ENCODE measurements around the gene NEU2.
"Not testable (repeated sequence)": the region's sequence is repeated elsewhere in the genome, so short reads cannot be mapped to it uniquely, and the experiment has no call there.

Gene NEU2

GRCh38 chr2:233060980-233061590 is 28.6 kb downstream of the NEU2 start:
- in situ Hi-C loops (cut with MboI; ENCODE audit: low sequenced_read_pairs), result no loop called here
- no peaks in the 10 kb centered on the region for H3K36me3 ChIP-seq (replicated peaks)
- H3K9me3 ChIP-seq, result no peaks in the 10 kb centered on the region
- H3K4me3 ChIP-seq, result no peak overlapping the region
- no peaks in the 10 kb centered on the region for H3K4me1 ChIP-seq
- no peak for DNase-seq (ENCODE audit: low spot score in 2 of 2)
- no peaks in the 10 kb centered on the region for H3K27me3 ChIP-seq (ENCODE audit: low read depth)

DNA sequence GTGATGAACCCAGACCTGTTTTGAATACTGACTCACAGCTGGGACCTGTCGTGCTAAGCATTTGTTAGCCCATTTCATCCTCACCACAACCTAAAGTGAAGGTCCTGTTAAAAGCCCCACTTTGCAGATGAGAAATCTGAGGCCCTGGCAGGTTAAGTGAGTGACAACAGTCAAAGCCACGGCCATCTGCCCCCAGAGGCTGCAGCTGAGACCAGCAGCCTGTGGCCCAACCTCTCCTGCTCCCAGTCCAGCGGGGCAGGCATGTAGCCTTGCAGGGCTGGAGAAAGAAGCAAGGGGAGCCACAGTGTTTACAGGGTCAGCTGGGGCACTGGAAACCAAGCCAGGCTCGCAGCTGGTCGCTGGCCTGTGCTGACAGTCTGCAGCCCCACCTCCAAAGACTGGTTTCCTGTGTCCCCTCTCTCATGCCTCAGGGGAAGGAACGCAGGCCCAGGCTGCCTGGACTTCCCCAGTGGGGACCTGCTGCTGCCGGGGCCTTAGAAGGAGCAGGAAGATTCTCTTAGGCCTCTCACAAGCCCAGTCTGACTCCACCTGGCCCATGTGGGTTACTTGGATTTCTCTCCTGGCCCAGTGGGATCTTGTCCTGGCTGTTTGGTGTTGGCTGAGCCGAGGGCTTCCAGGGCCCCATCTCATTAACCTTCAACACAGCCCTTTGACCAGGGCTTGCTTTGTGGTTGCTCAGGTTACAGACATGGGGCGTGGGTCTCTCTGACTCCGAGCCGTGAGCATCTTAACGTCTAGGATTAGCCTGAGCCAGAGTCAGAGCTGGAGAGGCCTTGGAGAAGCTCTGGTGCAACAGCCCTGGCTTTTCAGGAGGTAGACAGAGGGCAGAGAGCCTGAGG is 29.3 kb downstream of the NEU2 start:
- Histone ChIP-seq H3K36me3 (replicated peaks) (no peaks in the 10 kb centered on the region), H3K27me3 (ENCODE audit: low read depth) (no peaks in the 10 kb centered on the region), H3K4me1 (no peaks in the 10 kb centered on the region), H3K4me3 (no peak overlapping the region), H3K9me3 (no peaks in the 10 kb centered on the region)
- no peak for DNase-seq (ENCODE audit: low spot score in 2 of 2)
- in situ Hi-C loops (cut with MboI; ENCODE audit: low sequenced_read_pairs), result no loop called here

- no peaks in the 10 kb centered on the region for H3K4me1 ChIP-seq
- DNase-seq (ENCODE audit: low spot score in 2 of 2), result no peak
- H3K27me3 ChIP-seq (ENCODE audit: low read depth), result no peaks in the 10 kb centered on the region
- H3K4me3 ChIP-seq, result no peak overlapping the region
- H3K36me3 ChIP-seq (replicated peaks), result no peaks in the 10 kb centered on the region
- in situ Hi-C loops (cut with MboI; ENCODE audit: low sequenced_read_pairs), result no loop called here
- no peaks in the 10 kb centered on the region for H3K9me3 ChIP-seq
Observed at GRCh38 chr2:233062451-233062850, 30.0 kb downstream of the NEU2 start.

DNA sequence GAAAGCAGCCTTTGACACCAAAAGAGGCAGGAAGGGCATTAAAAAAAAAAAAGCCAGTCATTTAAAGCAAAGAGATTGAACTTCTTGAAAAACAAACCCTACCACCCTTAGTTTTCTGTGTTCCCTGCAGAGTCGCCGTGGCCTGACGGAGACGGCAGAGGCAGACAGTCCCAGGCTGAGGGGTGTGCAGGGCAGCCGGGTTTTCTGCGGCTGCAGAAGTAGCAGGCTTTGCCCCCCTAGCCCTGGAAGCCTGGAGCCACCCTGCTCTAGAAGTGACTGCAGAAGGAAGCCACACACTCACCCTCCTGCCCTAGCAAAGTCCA is 30.4 kb downstream of the NEU2 start:
- Histone ChIP-seq H3K4me1 (no peaks in the 10 kb centered on the region), H3K9me3 (no peaks in the 10 kb centered on the region), H3K4me3 (no peak overlapping the region), H3K36me3 (replicated peaks) (no peaks in the 10 kb centered on the region), H3K27me3 (ENCODE audit: low read depth) (no peaks in the 10 kb centered on the region)
- DNase-seq (ENCODE audit: low spot score in 2 of 2), result no peak
- in situ Hi-C loops (cut with MboI; ENCODE audit: low sequenced_read_pairs), result no loop called here

GRCh38 chr2:233063269-233063975 is 30.9 kb downstream of the NEU2 start:
- Histone ChIP-seq H3K36me3 (replicated peaks) (no peaks in the 10 kb centered on the region), H3K4me1 (no peaks in the 10 kb centered on the region)
- DNase-seq (ENCODE audit: low spot score in 2 of 2), result no peak

DNA sequence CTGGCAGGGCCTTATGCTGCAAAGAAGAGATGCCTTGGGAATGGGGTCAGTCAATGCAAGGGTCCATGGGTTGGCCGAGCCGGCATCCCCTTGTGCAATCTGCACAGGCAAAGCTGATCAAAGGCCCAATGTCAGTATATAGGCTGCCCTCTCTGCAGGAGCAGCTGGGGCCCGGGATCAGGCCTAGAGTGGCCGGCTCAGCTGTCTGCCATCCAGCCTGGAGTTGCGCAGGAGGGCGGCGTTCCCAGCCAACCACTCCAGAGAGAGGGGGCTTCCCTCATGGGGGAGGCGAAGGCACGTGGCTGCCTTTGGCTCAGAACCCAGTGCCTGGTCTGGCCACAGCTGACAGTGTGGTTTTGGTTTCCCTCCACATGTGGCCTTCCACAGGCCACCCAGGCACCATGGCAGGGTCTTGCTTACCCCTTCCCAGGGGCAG is 31.5 kb downstream of the NEU2 start:
- no peak overlapping the region for H3K4me3 ChIP-seq
- H3K27me3 ChIP-seq (ENCODE audit: low read depth), result no peaks in the 10 kb centered on the region
- H3K36me3 ChIP-seq (replicated peaks), result no peaks in the 10 kb centered on the region
- H3K4me1 ChIP-seq, result no peaks in the 10 kb centered on the region
- in situ Hi-C loops (cut with MboI; ENCODE audit: low sequenced_read_pairs), result no loop called here
- H3K9me3 ChIP-seq, result no peaks in the 10 kb centered on the region
- DNase-seq (ENCODE audit: low spot score in 2 of 2), result no peak

More at GRCh38 chr2:233063269-233063975, 30.9 kb downstream of the NEU2 start:
- no peaks in the 10 kb centered on the region for H3K9me3 ChIP-seq
- H3K4me3 ChIP-seq, result no peak overlapping the region
- in situ Hi-C loops (cut with MboI; ENCODE audit: low sequenced_read_pairs), result no loop called here
- H3K27me3 ChIP-seq (ENCODE audit: low read depth), result no peaks in the 10 kb centered on the region

DNA sequence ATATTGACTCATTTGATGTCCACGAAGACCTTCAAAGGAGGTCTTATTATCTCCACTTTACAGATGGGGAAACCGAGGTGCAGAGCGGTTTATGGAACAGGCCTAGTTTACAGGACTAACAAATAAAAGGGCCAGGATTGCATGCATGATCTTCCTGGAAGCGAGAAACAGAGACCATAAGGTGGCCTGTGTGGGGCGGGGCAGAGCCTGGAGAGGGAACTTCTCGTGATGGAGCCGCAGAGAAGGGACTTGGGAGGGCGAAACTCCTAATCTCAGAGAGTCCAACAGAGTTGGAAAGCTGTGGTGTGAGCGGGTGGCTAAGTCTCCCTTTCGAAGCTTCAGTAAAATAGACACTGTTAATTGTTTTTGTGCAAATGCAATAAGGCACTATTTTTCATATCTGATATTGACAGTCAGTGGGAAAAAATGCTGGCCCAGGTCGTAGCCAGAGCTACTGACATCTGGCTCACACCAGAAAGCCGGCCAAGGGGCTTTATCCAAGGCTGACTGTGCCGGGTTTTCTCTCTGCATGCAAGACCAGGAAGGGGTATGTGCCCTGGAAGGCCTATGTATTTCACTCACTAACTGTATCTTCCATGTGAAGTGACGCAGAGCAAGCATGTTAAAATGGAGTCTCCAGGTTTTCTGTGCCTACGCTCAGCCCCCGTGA is 32.2 kb downstream of the NEU2 start:
- Histone ChIP-seq H3K36me3 (replicated peaks) (no peaks in the 10 kb centered on the region), H3K9me3 (no peaks in the 10 kb centered on the region), H3K4me3 (no peak overlapping the region), H3K27me3 (ENCODE audit: low read depth) (no peaks in the 10 kb centered on the region), H3K4me1 (no peaks in the 10 kb centered on the region)
- in situ Hi-C loops (cut with MboI; ENCODE audit: low sequenced_read_pairs), result no loop called here
- DNase-seq (ENCODE audit: low spot score in 2 of 2), result no peak

DNA sequence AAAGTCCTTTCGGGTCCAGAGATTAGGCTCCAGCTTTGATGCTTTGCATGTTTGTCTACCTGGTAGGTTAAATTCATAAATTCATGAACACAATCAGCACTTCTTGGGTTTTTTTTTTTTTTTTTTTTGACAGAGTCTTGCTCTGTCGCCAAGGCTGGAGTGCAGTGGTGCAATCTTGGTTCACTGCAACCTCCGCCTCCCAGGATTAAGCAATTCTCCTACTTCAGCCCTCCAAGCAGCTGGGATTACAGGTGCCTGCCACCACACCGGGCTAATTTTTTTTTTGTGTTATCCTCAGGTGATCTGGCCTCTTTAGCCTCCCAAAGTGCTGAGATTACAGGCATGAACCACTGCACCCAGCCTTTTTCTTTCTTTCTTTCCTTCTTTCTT is 32.7 kb downstream of the NEU2 start:
- H3K36me3 ChIP-seq (replicated peaks); H3K4me1 ChIP-seq; in situ Hi-C loops (cut with MboI; ENCODE audit: low sequenced_read_pairs); H3K27me3 ChIP-seq (ENCODE audit: low read depth); H3K4me3 ChIP-seq; H3K9me3 ChIP-seq; DNase-seq (ENCODE audit: low spot score in 2 of 2): not testable (repeated sequence)

DNA sequence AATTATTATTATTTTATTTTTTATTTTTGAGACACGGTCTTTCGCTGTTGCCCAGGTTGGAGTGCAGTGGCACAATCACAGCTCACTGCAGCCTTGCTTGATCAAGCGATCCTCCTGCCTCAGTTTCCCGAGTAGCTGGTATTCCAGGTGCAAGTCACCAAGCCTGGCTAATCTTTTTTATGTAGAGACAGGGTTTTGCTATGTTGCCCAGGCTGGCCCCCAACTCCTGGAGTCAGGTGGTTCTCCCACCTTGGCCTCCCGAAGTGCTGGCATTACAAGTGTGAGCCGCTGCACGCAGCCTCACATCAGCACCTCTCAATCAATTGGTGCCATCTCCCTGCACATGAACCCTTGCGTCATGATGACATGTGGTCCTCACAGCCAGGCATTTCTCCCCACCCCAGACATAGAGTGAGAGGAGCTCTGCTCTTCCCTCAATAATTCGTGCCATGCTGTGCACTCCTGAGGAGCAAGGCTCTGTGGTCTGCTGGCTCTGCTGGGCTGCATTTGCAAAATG is 33.5 kb downstream of the NEU2 start:
- no peaks in the 10 kb centered on the region for H3K27me3 ChIP-seq (ENCODE audit: low read depth)
- no peaks in the 10 kb centered on the region for H3K4me1 ChIP-seq
- in situ Hi-C loops (cut with MboI; ENCODE audit: low sequenced_read_pairs), result no loop called here
- no peak for DNase-seq (ENCODE audit: low spot score in 2 of 2)
- H3K9me3 ChIP-seq, result no peaks in the 10 kb centered on the region
- H3K4me3 ChIP-seq, result no peak overlapping the region
- H3K36me3 ChIP-seq (replicated peaks), result no peaks in the 10 kb centered on the region

- in situ Hi-C loops (cut with MboI; ENCODE audit: low sequenced_read_pairs), result no loop called here
- Histone ChIP-seq H3K4me1 (no peaks in the 10 kb centered on the region), H3K9me3 (0 out of 2 replicates have a peak, but pooled peaks cover 2% of the 10 kb centered on the region), H3K4me3 (no peak overlapping the region), H3K27me3 (ENCODE audit: low read depth) (no peaks in the 10 kb centered on the region), H3K36me3 (replicated peaks) (no peaks in the 10 kb centered on the region)
- DNase-seq (ENCODE audit: low spot score in 2 of 2), result no peak
Observed at GRCh38 chr2:233068762-233069418, 36.4 kb downstream of the NEU2 start.

DNA sequence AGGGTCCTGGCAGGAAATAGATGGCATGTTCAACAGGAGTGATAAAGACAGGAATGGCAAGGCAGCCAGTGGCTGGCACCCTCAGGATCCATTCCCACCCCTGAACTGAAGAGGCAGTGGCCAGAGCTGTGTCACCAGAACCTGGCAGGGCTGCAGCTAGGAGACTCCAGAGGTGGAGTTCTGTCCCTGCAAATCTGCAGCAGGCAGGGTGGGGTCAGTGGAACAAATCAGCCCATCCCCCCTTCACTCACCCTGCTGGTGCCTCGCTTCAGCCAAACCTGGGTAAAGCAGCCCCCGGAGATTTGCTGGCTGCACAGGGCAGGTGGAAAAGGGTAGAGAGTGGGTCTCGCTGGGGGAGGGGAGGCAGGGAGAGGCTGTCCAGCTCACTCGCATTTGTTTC is 40.4 kb downstream of the NEU2 start:
- 0 out of 2 replicates have a peak, but pooled peaks cover 2% of the 10 kb centered on the region for H3K9me3 ChIP-seq
- H3K4me1 ChIP-seq, result no peaks in the 10 kb centered on the region
- in situ Hi-C loops (cut with MboI; ENCODE audit: low sequenced_read_pairs), result no loop called here
- no peak overlapping the region for H3K4me3 ChIP-seq
- DNase-seq (ENCODE audit: low spot score in 2 of 2), result no peak
- no peaks in the 10 kb centered on the region for H3K36me3 ChIP-seq (replicated peaks)
- no peaks in the 10 kb centered on the region for H3K27me3 ChIP-seq (ENCODE audit: low read depth)

DNA sequence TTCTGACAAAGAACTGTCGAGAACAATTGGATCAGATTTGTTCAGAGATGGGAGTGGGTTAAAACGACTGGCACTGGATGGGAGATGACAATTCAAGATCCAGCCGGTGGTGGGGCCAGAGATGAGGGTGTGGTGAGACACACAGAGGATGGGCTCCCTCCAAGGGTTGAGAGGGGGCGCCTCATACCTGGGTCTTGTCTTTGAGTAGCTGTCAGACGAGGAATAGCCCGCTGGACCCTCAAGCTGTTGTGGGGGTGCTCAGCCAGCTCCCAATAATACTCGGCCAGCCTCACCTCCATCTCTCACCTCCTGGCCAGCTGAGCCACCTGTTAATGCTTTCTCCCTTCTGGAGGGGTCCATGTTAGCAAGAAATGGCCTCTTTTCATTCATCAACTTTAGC is 41.6 kb downstream of the NEU2 start:
- Histone ChIP-seq H3K4me3 (no peak overlapping the region), H3K9me3 (0 out of 2 replicates have a peak, but pooled peaks cover 2% of the 10 kb centered on the region), H3K4me1 (no peaks in the 10 kb centered on the region), H3K27me3 (ENCODE audit: low read depth) (no peaks in the 10 kb centered on the region), H3K36me3 (replicated peaks) (no peaks in the 10 kb centered on the region)
- DNase-seq (ENCODE audit: low spot score in 2 of 2), result no peak
- in situ Hi-C loops (cut with MboI; ENCODE audit: low sequenced_read_pairs), result no loop called here
